K562 (cell line): ENCODE results near the gene MATN1. TPM values are rescaled to one million over a fixed set of nuclear protein-coding genes. Genes with fewer than 3 reads are reported as not detected.

ENCODE experiments used
- HDAC8 ChIP-seq: fragments of 450-650 bp; IDR thresholded peaks from 2 replicates; pipeline ENCODE4 v1.6.1; 2016; ENCODE audit warnings: mild to moderate bottlenecking, missing genetic modification characterization, moderate library complexity, missing compliant biosample characterization
- IFI16 ChIP-seq: fragments of 250-450 bp; sonication (Bioruptor Pico); IDR thresholded peaks from 2 replicates; pipeline ENCODE4 v2.1.2; 2022; ENCODE audit warnings: mild to moderate bottlenecking, inconsistent platforms
- LEF1 ChIP-seq: fragments of 450-650 bp; IDR thresholded peaks from 2 replicates; pipeline ENCODE4 v1.6.1; 2016; ENCODE audit warnings: mild to moderate bottlenecking
- POLR2B ChIP-seq: fragments of 450-650 bp; IDR thresholded peaks from 2 replicates; pipeline ENCODE4 v1.6.1; 2018; ENCODE audit warnings: low read depth; ENCODE audit not compliant: partially characterized antibody
- PYGO2 ChIP-seq: fragments of 450-650 bp; IDR thresholded peaks from 2 replicates; pipeline ENCODE4 v1.6.1; 2016; ENCODE audit warnings: mild to moderate bottlenecking, missing genetic modification characterization, moderate library complexity, missing compliant biosample characterization
- SAFB ChIP-seq: fragments of 200-400 bp; formaldehyde crosslinking; IDR thresholded peaks from 2 replicates; pipeline ENCODE4 v1.6.1; 2017; ENCODE audit warnings: low read depth, low read length, borderline replicate concordance
- SETDB1 ChIP-seq: IDR thresholded peaks from one replicate; pipeline ENCODE4 v1.6.1; 2012; ENCODE audit warnings: low read length, control low read depth, inconsistent platforms
- STAT5B ChIP-seq: fragments of 250-450 bp; sonication (Bioruptor Pico); IDR thresholded peaks from 2 replicates; pipeline ENCODE4 v1.8.0; 2021; ENCODE audit warnings: mild to moderate bottlenecking, inconsistent platforms
- TFAM ChIP-seq: fragments of 250-450 bp; sonication (Bioruptor Pico); conservative IDR thresholded peaks from 2 replicates; pipeline ENCODE4 v1.5.0; 2021; ENCODE audit warnings: mild to moderate bottlenecking, moderate library complexity
- ZNF23 ChIP-seq: fragments of 250-450 bp; sonication (Bioruptor Pico); IDR thresholded peaks from 2 replicates; pipeline ENCODE4 v1.4.0; 2020; ENCODE audit warnings: mild to moderate bottlenecking
- ZNF507 ChIP-seq: conservative IDR thresholded peaks from 2 replicates; pipeline ENCODE4 v1.6.1; 2017; ENCODE audit warnings: missing genetic modification characterization, missing compliant biosample characterization
- polyA plus RNA-seq, 8 experiments: library from polyadenylated mRNA; depleted of rRNA in 4 of 8; stranded (reverse) in 5 of 8; unstranded in 3 of 8; fragments of >200 nt; fragmentation: Nextera tagmentation in 2 of 8; fragmentation: Illumina TruSeq in 1 of 8; extraction: Ambion mirVana in 2 of 8; extraction: Trizol in 1 of 8; gene quantifications; 2 replicates each; pipeline versions ENCODE4 v1.2.1 to v1.2.3, GENCODE V29; 2011 to 2014; ENCODE audit warnings: inconsistent platforms in 1 of 8, missing spikeins in 1 of 8
- total RNA-seq, 7 experiments: library from RNA; depleted of rRNA in 6 of 7; stranded (reverse); fragments of >200 nt in 6 of 7; fragmentation: Illumina TruSeq in 2 of 7; extraction: Trizol in 2 of 7; gene quantifications; 2 replicates each; pipeline versions ENCODE4 v1.2.1 to v1.2.3, GENCODE V29; 2011 to 2021; ENCODE audit warnings: low replicate concordance in 1 of 7
- TF ChIP-seq, protein P1 (sequence below), 2 experiments: IDR thresholded peaks; 2 replicates each; pipeline ENCODE4 v1.6.1; 2012; ENCODE audit warnings: improper control_type of control experiment in 2 of 2, low read depth in 2 of 2, low read length in 2 of 2, borderline replicate concordance in 1 of 2
- TF ChIP-seq, protein P2 (sequence below): fragments of 250-450 bp; sonication (Bioruptor Pico); IDR thresholded peaks from 2 replicates; pipeline ENCODE4 v1.9.0; 2021; ENCODE audit warnings: mild to moderate bottlenecking
- TF ChIP-seq, protein P3 (sequence below): fragments of 450-650 bp; IDR thresholded peaks from 2 replicates; pipeline ENCODE4 v1.6.1; 2016; ENCODE audit warnings: mild to moderate bottlenecking, moderate library complexity

The MATN1 gene
- total and polyA plus RNA-seq, 9 of the 15 experiments (the other 6 are each of a cell fraction or from before 2014, with no cell fraction given) = 0.10 to 2.3 (median 1.2) TPM

DNA sequence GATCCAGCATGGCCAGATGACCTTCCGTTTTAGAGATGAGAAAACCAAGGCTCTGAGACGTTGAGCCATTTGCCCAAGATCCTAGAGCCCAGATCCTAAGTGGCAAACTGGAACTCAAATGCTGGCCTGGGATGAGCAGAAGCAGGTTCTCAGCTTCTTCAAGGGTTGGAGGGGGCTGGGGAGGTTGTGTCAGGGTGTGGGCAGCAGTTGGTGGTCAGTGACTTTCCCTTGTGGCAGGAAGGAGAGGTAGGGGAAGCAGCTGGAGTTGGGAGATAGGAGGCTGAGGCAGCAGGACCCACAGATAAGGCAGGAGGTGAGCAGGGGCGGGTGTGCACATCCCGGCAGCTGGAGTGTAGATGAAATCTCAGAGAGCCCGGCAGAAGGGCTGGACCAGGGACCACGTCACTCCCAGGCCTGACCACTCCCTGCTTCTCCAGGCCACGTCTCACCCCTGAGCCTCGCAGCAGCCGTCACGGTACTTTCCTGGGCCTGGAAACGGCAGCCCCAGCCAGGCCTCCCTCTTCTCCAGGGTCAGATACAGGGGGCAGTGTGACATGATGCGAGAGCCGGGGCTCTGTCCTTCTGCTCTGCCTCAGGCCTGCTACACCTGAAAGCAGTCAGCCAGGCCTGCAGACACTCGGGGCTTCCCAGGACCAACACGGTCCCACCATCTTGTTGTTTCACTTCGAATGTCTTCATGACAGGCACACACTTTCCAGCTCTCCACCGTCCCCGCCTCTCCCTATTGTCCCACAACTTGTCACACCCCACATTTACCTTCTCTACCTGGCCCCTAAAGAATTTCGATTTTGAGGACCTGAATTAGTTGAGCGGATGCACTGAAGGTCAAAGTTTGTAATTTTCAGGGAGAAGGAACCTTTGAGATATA lies 45.7 kb upstream of the MATN1 start (continued):
- TF ChIP-seq, protein P1, sequence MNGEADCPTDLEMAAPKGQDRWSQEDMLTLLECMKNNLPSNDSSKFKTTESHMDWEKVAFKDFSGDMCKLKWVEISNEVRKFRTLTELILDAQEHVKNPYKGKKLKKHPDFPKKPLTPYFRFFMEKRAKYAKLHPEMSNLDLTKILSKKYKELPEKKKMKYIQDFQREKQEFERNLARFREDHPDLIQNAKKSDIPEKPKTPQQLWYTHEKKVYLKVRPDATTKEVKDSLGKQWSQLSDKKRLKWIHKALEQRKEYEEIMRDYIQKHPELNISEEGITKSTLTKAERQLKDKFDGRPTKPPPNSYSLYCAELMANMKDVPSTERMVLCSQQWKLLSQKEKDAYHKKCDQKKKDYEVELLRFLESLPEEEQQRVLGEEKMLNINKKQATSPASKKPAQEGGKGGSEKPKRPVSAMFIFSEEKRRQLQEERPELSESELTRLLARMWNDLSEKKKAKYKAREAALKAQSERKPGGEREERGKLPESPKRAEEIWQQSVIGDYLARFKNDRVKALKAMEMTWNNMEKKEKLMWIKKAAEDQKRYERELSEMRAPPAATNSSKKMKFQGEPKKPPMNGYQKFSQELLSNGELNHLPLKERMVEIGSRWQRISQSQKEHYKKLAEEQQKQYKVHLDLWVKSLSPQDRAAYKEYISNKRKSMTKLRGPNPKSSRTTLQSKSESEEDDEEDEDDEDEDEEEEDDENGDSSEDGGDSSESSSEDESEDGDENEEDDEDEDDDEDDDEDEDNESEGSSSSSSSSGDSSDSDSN (IDR thresholded peaks at IDR 0.05; ENCODE audit: borderline replicate concordance in 1 of 2, low read depth in 2 of 2, low read length in 2 of 2) = peak; percentile 87 to 98
- TF ChIP-seq SETDB1 (no peak), PYGO2 (peak; percentile 97), LEF1 (peak; percentile 100), STAT5B (CRISPR knock-in tag) (no peak), IFI16 (CRISPR knock-in tag) (peak; percentile 81; the same call in 1 of the 2 replicates), ZNF507 (no peak), HDAC8 (peak; percentile 92), TFAM (no peak), ZNF23 (CRISPR knock-in tag) (peak; percentile 50), POLR2B (peak; percentile 30), SAFB (no peak)
- TF ChIP-seq, protein P2, sequence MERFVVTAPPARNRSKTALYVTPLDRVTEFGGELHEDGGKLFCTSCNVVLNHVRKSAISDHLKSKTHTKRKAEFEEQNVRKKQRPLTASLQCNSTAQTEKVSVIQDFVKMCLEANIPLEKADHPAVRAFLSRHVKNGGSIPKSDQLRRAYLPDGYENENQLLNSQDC (CRISPR knock-in tag) = no peak; the same call in 1 of the 2 replicates
- TF ChIP-seq, protein P3, sequence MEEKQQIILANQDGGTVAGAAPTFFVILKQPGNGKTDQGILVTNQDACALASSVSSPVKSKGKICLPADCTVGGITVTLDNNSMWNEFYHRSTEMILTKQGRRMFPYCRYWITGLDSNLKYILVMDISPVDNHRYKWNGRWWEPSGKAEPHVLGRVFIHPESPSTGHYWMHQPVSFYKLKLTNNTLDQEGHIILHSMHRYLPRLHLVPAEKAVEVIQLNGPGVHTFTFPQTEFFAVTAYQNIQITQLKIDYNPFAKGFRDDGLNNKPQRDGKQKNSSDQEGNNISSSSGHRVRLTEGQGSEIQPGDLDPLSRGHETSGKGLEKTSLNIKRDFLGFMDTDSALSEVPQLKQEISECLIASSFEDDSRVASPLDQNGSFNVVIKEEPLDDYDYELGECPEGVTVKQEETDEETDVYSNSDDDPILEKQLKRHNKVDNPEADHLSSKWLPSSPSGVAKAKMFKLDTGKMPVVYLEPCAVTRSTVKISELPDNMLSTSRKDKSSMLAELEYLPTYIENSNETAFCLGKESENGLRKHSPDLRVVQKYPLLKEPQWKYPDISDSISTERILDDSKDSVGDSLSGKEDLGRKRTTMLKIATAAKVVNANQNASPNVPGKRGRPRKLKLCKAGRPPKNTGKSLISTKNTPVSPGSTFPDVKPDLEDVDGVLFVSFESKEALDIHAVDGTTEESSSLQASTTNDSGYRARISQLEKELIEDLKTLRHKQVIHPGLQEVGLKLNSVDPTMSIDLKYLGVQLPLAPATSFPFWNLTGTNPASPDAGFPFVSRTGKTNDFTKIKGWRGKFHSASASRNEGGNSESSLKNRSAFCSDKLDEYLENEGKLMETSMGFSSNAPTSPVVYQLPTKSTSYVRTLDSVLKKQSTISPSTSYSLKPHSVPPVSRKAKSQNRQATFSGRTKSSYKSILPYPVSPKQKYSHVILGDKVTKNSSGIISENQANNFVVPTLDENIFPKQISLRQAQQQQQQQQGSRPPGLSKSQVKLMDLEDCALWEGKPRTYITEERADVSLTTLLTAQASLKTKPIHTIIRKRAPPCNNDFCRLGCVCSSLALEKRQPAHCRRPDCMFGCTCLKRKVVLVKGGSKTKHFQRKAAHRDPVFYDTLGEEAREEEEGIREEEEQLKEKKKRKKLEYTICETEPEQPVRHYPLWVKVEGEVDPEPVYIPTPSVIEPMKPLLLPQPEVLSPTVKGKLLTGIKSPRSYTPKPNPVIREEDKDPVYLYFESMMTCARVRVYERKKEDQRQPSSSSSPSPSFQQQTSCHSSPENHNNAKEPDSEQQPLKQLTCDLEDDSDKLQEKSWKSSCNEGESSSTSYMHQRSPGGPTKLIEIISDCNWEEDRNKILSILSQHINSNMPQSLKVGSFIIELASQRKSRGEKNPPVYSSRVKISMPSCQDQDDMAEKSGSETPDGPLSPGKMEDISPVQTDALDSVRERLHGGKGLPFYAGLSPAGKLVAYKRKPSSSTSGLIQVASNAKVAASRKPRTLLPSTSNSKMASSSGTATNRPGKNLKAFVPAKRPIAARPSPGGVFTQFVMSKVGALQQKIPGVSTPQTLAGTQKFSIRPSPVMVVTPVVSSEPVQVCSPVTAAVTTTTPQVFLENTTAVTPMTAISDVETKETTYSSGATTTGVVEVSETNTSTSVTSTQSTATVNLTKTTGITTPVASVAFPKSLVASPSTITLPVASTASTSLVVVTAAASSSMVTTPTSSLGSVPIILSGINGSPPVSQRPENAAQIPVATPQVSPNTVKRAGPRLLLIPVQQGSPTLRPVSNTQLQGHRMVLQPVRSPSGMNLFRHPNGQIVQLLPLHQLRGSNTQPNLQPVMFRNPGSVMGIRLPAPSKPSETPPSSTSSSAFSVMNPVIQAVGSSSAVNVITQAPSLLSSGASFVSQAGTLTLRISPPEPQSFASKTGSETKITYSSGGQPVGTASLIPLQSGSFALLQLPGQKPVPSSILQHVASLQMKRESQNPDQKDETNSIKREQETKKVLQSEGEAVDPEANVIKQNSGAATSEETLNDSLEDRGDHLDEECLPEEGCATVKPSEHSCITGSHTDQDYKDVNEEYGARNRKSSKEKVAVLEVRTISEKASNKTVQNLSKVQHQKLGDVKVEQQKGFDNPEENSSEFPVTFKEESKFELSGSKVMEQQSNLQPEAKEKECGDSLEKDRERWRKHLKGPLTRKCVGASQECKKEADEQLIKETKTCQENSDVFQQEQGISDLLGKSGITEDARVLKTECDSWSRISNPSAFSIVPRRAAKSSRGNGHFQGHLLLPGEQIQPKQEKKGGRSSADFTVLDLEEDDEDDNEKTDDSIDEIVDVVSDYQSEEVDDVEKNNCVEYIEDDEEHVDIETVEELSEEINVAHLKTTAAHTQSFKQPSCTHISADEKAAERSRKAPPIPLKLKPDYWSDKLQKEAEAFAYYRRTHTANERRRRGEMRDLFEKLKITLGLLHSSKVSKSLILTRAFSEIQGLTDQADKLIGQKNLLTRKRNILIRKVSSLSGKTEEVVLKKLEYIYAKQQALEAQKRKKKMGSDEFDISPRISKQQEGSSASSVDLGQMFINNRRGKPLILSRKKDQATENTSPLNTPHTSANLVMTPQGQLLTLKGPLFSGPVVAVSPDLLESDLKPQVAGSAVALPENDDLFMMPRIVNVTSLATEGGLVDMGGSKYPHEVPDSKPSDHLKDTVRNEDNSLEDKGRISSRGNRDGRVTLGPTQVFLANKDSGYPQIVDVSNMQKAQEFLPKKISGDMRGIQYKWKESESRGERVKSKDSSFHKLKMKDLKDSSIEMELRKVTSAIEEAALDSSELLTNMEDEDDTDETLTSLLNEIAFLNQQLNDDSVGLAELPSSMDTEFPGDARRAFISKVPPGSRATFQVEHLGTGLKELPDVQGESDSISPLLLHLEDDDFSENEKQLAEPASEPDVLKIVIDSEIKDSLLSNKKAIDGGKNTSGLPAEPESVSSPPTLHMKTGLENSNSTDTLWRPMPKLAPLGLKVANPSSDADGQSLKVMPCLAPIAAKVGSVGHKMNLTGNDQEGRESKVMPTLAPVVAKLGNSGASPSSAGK = peak; percentile 97
